ENCODE results near the gene CTCF.

Gene CTCF

GRCh38 chr16:67593701-67594100, 31.4 kb downstream of the CTCF start:
- TF ChIP-seq SUZ12 (IDR thresholded peaks at IDR 0.05) (no peak), BHLHE40 (IDR thresholded peaks at IDR 0.05; ENCODE audit: borderline replicate concordance) (no peak), FOXM1 (IDR thresholded peaks at IDR 0.05; ENCODE audit: borderline replicate concordance) (no peak), FOXA1 (IDR thresholded peaks at IDR 0.05) (no peak), LEF1 (IDR thresholded peaks at IDR 0.05; ENCODE audit: borderline replicate concordance) (no peak), ZNF384 (IDR thresholded peaks at IDR 0.05) (no peak), PKNOX1 (IDR thresholded peaks at IDR 0.05) (no peak), SP1 (IDR thresholded peaks at IDR 0.05) (no peak), TARDBP (IDR thresholded peaks at IDR 0.05) (no peak), FOXK2 (IDR thresholded peaks at IDR 0.05) (no peak), NFRKB (IDR thresholded peaks at IDR 0.05) (no peak), L3MBTL2 (conservative IDR thresholded peaks at IDR 0.05) (no peak)
- ChIA-PET POLR2A (no interaction called here), CTCF (interaction anchor here (1.1 kb wide), 1 partner anchor 16 kb away, joined by 3 read pairs; no protein-coding TSS in a partner anchor)
- no peak for DNase-seq (ENCODE audit: extremely low spot score)

DNA sequence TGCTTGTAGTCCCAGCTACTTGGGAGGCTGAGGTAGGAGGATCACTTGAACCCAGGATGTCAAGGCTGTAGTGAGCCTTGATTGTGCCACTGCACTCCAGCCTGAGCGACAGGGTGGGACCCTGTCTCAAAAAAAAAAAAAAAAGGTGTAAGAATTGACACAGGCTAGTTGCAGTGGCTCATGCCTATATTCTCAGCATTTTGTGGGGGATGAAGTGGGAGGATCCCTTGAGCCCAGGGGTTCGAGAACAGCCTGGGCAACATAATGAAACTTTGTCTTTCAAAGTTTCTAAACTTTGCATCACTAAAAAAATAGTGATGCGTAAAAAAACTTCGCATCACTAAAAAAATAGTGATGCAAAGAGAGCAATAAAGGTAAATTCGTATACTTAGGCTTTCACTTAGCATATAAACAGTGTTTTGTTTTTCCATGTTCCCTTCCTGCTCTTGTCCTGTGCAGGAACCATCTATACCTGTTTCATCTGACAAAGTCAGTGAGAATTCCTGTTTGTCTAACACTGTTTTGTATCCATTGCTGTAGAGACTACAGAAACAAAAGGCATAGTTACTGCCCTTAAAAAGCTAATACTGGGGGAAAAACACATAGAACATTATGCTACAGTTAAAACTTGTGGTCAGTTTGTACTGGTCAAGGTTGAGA, 32.1 kb downstream of the CTCF start:
- no peak for TF ChIP-seq ELF4 (IDR thresholded peaks at IDR 0.05)
- TF ChIP-seq PKNOX1 (IDR thresholded peaks at IDR 0.05): no peak
- TF ChIP-seq FOXK2 (IDR thresholded peaks at IDR 0.05): no peak
- TF ChIP-seq TARDBP (IDR thresholded peaks at IDR 0.05): no peak
- TF ChIP-seq HDGF (IDR thresholded peaks at IDR 0.05; ENCODE audit: borderline replicate concordance): no peak
- no peak for TF ChIP-seq SP1 (IDR thresholded peaks at IDR 0.05)
- no peak for TF ChIP-seq LEF1 (IDR thresholded peaks at IDR 0.05; ENCODE audit: borderline replicate concordance)
- TF ChIP-seq FOXM1 (IDR thresholded peaks at IDR 0.05; ENCODE audit: borderline replicate concordance): no peak
- no peak for TF ChIP-seq L3MBTL2 (conservative IDR thresholded peaks at IDR 0.05)
- no peak for TF ChIP-seq NFRKB (IDR thresholded peaks at IDR 0.05)
- TF ChIP-seq ARNT (IDR thresholded peaks at IDR 0.05): no peak
- TF ChIP-seq ZNF384 (IDR thresholded peaks at IDR 0.05): no peak
- no peak for TF ChIP-seq BHLHE40 (IDR thresholded peaks at IDR 0.05; ENCODE audit: borderline replicate concordance)
- no peak for TF ChIP-seq FOXA1 (IDR thresholded peaks at IDR 0.05)
- TF ChIP-seq SUZ12 (IDR thresholded peaks at IDR 0.05): no peak
- TF ChIP-seq CTBP1 (IDR thresholded peaks at IDR 0.05; ENCODE audit: borderline replicate concordance): no peak
- ChIA-PET POLR2A (no interaction called here), CTCF (interaction anchor here (0.5 to 1.1 kb wide), 3 partner anchors 17 to 18 kb away, joined by 3 to 5 read pairs (median 3); no protein-coding TSS in a partner anchor)
- no peak for DNase-seq (ENCODE audit: extremely low spot score)

DNA sequence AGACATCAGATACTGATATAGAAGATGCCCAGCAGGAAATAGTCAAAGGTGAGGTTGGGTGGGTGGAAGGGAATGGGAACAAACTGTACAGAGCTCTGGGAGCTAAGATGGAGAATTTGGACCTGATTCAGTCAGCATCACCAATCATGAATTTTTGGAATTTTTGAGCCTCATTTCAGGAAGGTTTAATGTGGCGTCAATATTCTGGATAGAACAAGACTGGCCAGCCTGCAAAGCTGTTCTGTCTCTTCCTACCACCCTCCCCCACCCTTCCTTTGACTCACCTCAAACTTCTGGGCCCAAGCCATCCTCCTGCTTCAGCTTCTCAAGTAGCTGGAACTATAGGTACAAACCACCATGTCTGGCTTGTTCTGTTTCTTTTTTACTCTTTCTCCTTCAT, 32.6 kb downstream of the CTCF start:
- ChIA-PET CTCF (interaction anchor here (0.5 to 1.1 kb wide), 2 partner anchors 17 to 18 kb away, joined by 3 to 5 read pairs; no protein-coding TSS in a partner anchor), POLR2A (no interaction called here)
- no peak for DNase-seq (ENCODE audit: extremely low spot score)
- TF ChIP-seq TARDBP (IDR thresholded peaks at IDR 0.05): no peak
- TF ChIP-seq ELF4 (IDR thresholded peaks at IDR 0.05): no peak
- no peak for TF ChIP-seq L3MBTL2 (conservative IDR thresholded peaks at IDR 0.05)
- TF ChIP-seq FOXK2 (IDR thresholded peaks at IDR 0.05): no peak
- no peak for TF ChIP-seq PKNOX1 (IDR thresholded peaks at IDR 0.05)
- TF ChIP-seq SUZ12 (IDR thresholded peaks at IDR 0.05): no peak
- no peak for TF ChIP-seq BHLHE40 (IDR thresholded peaks at IDR 0.05; ENCODE audit: borderline replicate concordance)
- TF ChIP-seq HDGF (IDR thresholded peaks at IDR 0.05; ENCODE audit: borderline replicate concordance): no peak
- no peak for TF ChIP-seq ZNF384 (IDR thresholded peaks at IDR 0.05)
- no peak for TF ChIP-seq NFRKB (IDR thresholded peaks at IDR 0.05)
- no peak for TF ChIP-seq ARNT (IDR thresholded peaks at IDR 0.05)
- no peak for TF ChIP-seq FOXM1 (IDR thresholded peaks at IDR 0.05; ENCODE audit: borderline replicate concordance)
- no peak for TF ChIP-seq LEF1 (IDR thresholded peaks at IDR 0.05; ENCODE audit: borderline replicate concordance)
- TF ChIP-seq CTBP1 (IDR thresholded peaks at IDR 0.05; ENCODE audit: borderline replicate concordance): no peak

DNA sequence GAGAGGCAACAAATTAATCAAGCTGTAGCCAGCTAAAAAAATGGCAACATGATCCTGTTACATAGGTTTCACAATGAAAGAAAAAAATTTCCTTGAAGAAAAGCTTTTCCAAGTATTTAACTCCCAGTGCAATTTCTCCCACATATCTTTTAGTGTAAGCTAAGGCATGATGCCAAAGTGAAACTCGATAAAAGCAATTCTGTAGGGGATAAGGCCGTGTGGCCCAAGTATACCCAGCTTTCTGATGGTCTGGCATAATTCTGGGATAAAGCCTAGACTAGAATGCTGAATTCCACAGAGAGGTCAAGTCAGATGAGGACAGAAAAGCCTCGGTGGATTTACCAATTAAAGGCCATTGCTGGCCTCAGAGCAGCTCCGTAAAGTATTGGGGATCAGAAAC, 36.2 kb downstream of the CTCF start:
- no peak for TF ChIP-seq ELF4 (IDR thresholded peaks at IDR 0.05)
- no peak for TF ChIP-seq SP1 (IDR thresholded peaks at IDR 0.05)
- TF ChIP-seq FOXM1 (IDR thresholded peaks at IDR 0.05; ENCODE audit: borderline replicate concordance): no peak
- TF ChIP-seq L3MBTL2 (conservative IDR thresholded peaks at IDR 0.05): no peak
- TF ChIP-seq ARNT (IDR thresholded peaks at IDR 0.05): no peak
- no peak for TF ChIP-seq CTBP1 (IDR thresholded peaks at IDR 0.05; ENCODE audit: borderline replicate concordance)
- no peak for TF ChIP-seq HDGF (IDR thresholded peaks at IDR 0.05; ENCODE audit: borderline replicate concordance)
- no peak for TF ChIP-seq BHLHE40 (IDR thresholded peaks at IDR 0.05; ENCODE audit: borderline replicate concordance)
- no peak for TF ChIP-seq ZNF384 (IDR thresholded peaks at IDR 0.05)
- DNase-seq (ENCODE audit: extremely low spot score): no peak
- CTCF ChIA-PET: interaction anchor here (1.4 kb wide), 1 partner anchor 15 kb away, joined by 6 read pairs; no protein-coding TSS in a partner anchor
- POLR2A ChIA-PET: interaction anchor here (1.7 kb wide), 1 partner anchor 36 kb away, joined by 5 read pairs; the partner anchor contains the start of gene CTCF

DNA sequence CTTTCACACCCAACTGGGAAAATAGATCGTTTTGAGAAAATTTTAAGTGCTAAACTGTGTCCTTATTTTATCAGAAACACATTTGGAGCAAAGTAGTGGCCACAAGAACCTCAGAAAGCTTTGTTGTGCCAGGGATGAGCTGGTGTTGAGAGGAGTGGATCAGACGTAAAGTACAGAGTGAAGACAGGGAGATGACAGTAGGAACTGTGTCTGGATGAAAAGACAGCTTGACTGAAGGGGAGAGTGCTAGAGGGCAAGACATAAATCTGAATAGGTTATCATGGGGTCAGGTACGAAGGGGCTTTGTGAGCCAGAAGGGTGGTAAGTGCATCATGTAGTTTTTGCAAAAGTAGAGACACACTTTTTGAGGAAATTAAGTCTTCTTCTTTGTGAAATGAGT, 43.3 kb downstream of the CTCF start:
- POLR2A ChIA-PET: interaction anchor here (0.6 kb wide), 1 partner anchor 34 kb away, joined by 3 read pairs; no protein-coding TSS in a partner anchor
- CTCF ChIA-PET: no interaction called here
- TF ChIP-seq ELF4 (IDR thresholded peaks at IDR 0.05) (no peak), CTBP1 (IDR thresholded peaks at IDR 0.05; ENCODE audit: borderline replicate concordance) (no peak), NFRKB (IDR thresholded peaks at IDR 0.05) (no peak), PKNOX1 (IDR thresholded peaks at IDR 0.05) (no peak), ARNT (IDR thresholded peaks at IDR 0.05) (no peak), BHLHE40 (IDR thresholded peaks at IDR 0.05; ENCODE audit: borderline replicate concordance) (no peak), HDGF (IDR thresholded peaks at IDR 0.05; ENCODE audit: borderline replicate concordance) (no peak), SUZ12 (IDR thresholded peaks at IDR 0.05) (no peak), TARDBP (IDR thresholded peaks at IDR 0.05) (no peak), FOXM1 (IDR thresholded peaks at IDR 0.05; ENCODE audit: borderline replicate concordance) (no peak), SP1 (IDR thresholded peaks at IDR 0.05) (no peak), L3MBTL2 (conservative IDR thresholded peaks at IDR 0.05) (no peak)

More for the DNA sequence above, 43.3 kb downstream of the CTCF start:
- no peak for DNase-seq (ENCODE audit: extremely low spot score)
